ENCODE data around the gene XCL2.

DNA sequence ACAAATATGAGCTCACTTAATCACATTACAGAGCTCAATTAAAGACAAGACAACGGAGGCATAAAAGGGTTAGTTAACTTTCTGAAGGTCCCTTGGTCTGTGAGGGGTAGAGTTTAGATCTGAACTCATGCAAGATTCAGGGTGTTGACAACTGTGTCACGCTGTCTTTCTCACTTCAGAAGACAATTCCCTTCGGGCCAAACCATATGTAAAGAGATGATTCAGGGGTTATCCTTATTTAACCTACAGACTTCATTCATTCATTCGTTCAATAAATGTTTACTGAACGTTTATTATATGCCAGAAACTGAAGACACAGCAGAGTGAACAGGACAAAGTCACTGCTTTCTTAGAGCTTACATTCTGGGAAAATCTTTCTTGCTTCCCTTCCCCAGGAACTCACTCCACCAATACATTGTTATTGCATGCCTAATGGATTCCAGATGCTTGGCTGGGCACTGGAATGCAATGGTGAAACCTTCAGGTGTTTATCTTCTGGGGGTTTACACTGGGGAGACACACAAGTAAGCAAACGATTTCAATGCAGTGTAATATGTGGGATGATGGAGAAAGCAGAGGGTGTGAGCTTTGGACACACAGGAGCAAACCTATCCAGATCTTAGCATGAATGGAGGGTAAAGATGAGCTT lies 39.0 kb upstream of the XCL2 start:
- TF ChIP-seq, protein P1, sequence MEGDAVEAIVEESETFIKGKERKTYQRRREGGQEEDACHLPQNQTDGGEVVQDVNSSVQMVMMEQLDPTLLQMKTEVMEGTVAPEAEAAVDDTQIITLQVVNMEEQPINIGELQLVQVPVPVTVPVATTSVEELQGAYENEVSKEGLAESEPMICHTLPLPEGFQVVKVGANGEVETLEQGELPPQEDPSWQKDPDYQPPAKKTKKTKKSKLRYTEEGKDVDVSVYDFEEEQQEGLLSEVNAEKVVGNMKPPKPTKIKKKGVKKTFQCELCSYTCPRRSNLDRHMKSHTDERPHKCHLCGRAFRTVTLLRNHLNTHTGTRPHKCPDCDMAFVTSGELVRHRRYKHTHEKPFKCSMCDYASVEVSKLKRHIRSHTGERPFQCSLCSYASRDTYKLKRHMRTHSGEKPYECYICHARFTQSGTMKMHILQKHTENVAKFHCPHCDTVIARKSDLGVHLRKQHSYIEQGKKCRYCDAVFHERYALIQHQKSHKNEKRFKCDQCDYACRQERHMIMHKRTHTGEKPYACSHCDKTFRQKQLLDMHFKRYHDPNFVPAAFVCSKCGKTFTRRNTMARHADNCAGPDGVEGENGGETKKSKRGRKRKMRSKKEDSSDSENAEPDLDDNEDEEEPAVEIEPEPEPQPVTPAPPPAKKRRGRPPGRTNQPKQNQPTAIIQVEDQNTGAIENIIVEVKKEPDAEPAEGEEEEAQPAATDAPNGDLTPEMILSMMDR (IDR thresholded peaks at IDR 0.05): no peak
- TF ChIP-seq POLR2A (IDR thresholded peaks at IDR 0.05): no peak
